Measurements from ENCODE around the gene PACS1.
"Not testable (repeated sequence)": the region's sequence is repeated elsewhere in the genome, so short reads cannot be mapped to it uniquely, and the experiment has no call there.

Gene PACS1

DNA sequence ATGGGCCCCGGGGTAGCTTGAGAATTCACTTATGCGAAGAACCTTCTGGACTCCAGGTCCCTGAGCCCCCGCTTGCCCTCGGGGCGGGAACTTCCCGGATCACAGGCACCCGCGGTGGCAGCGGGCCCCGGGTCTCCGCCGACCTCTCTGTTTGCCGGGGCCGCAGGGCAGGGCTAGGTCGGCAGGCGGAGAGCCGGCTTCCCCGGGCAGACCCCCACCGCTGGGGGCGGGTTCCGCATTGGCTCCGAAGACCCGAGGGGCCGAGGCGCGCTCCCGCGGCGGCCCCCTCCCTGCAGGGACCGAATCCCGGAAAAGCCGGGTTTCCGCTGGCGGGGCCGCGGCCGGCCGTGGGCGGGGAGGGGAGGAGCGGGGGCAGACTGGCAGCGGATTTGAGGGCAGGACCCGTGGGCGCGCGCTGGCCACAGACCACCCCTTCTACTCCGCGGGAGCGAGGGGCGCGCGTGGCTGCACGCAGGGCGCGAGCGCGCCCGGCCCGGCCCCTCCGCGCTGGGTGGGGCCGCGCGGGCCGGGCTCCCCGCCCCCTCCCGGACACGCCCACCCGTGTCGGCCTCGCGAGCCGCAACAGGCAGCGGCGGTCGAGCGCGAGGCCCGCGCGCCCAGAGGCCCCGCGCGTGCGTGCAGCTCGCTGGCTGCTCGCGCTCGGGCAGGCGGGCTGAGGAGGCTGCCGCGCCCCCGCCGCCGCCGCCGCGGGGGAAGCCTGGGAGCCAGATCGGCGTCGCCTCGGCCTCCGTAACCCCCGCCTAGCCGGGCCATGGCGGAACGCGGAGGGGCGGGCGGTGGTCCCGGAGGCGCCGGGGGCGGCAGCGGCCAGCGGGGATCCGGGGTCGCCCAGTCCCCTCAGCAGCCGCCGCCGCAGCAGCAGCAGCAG is at the start of gene PACS1:
Gene PACS1 (plus strand): TSS at position 558 of the 889 bp plus-strand sequence. CDS start 215 bp downstream, at position 773.
- peak within 1 kb of the TSS; percentile 88 for H3K27ac ChIP-seq
- peaks cover 60% of the 10 kb centered on the region for H3K36me3 ChIP-seq
- H3K4me1 ChIP-seq: peaks cover 60% of the 10 kb centered on the region
- peak within 1 kb of the TSS; percentile 96 for H3K4me2 ChIP-seq
- TF ChIP-seq Cebpa-rat (IDR thresholded peaks at IDR 0.05): no peak
- peaks cover 69% of the 10 kb centered on the region for H4K20me1 ChIP-seq
- no peaks in the 10 kb centered on the region for H3K9me3 ChIP-seq
- H3K4me3 ChIP-seq: peak within 1 kb of the TSS; percentile 94
- H3K9ac ChIP-seq: peak within 1 kb of the TSS; percentile 87
- H3K27me3 ChIP-seq: no peaks in the 10 kb centered on the region

DNA sequence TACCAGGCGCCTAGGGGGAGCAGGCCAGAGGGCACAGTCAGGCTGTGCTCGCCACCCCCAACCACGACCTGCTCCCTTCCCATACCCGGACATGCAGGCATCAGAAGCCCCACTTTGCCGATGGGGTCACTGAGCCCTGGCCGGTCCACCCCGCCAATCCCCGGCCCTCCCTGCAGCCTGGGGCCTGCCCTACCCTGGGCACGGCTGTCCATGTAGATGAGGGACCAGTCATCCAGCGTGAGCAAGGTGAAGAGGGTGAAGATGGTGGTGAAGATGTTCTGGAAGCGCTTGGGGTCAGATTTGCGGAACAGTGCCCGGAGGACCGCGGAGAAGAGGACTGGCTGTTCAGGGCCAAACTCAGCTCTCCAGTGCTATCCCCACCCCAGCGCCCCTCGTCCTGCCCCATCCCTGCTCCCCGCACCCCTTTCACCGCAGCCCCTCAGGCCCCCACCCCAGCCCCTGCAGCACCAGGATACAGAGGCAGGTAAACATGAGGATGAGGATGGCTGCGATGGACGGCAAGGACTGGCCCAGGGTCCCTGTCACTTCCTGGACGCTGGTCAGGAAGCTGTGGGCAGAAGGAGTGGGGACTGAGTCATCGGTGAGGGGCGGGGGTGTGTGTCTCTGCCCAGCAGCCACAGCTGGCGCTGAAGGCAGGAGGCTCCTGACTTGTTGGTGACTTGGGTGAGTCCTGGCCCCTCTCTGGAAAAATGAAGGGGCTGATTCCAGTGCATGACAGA is 49.3 kb upstream of the PACS1 start:
- Histone ChIP-seq H3K4me2 (peak overlapping the region; percentile 60), H4K20me1 (no peaks in the 10 kb centered on the region), H3K4me1 (peaks cover 33% of the 10 kb centered on the region), H3K9ac (no peak overlapping the region), H3K4me3 (no peak overlapping the region), H3K9me3 (no peaks in the 10 kb centered on the region), H3K27me3 (no peaks in the 10 kb centered on the region), H3K36me3 (no peaks in the 10 kb centered on the region), H3K27ac (0 out of 2 replicates have a peak overlapping the region, but pooled peaks have one; percentile 19)
- no peak for TF ChIP-seq Cebpa-rat (IDR thresholded peaks at IDR 0.05)

DNA sequence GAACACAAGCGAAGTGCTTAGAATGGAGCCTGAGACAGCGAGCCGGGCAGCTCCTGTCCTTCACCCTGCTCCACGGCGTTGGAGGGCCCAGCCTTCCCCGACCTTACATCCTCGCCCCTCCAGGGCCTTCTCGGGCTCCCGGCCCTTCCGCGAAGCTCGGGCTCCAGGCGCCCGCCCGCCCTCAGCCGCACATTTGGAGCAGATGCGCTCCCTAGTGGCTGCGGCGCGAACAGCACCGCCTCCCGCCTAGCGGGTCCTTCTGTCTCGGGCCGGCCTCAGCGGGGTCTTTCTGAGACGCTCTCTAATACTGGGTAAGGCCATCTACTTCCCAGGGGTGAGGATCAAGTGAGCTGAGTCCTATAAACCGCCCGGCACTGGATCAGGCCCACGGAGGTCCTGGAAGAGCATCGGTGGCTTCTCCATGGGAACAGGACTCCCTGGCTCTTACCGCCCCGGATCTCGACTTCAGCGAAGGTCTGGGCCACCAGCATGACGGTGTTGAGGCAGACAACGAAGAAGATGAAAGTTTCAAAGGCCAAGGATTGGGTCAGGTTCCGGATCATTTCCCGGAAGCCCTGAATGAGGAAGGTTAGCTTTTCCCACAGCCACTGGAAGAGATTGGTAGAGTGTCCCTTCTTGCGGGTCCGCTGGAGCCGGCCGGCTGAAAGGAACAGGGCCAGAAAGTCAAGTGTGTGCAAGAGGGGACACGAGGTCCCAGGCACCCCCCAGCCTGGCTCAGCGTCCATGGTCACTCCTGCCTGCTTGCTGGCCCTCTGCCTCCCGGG is 47.5 kb upstream of the PACS1 start:
- Histone ChIP-seq H3K4me1 (peaks cover 25% of the 10 kb centered on the region), H3K4me3 (no peak overlapping the region), H3K9ac (peak overlapping the region; percentile 9; the same call in 1 of the 2 replicates), H3K4me2 (peak overlapping the region; percentile 60), H3K27ac (no peak overlapping the region), H3K36me3 (no peaks in the 10 kb centered on the region), H3K9me3 (no peaks in the 10 kb centered on the region), H4K20me1 (no peaks in the 10 kb centered on the region), H3K27me3 (no peaks in the 10 kb centered on the region)
- no peak for TF ChIP-seq Cebpa-rat (IDR thresholded peaks at IDR 0.05)

DNA sequence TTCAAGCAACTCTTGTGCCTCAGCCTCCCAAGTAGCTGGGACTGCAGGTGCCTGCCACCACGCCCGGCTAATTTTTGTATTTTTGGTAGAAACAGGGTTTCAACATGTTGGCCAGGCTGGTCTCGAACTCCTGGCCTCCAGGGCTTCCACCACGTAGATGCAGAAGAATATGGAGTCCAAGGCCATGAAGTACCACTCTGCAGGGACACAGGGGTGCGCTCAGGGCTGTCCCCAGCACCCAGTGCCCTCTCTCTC is 47.0 kb upstream of the PACS1 start:
- not testable (repeated sequence) for H3K9me3 ChIP-seq, H3K27ac ChIP-seq, H4K20me1 ChIP-seq, H3K27me3 ChIP-seq, H3K36me3 ChIP-seq, H3K4me2 ChIP-seq, H3K9ac ChIP-seq, H3K4me3 ChIP-seq
- peaks cover 25% of the 10 kb centered on the region for H3K4me1 ChIP-seq

DNA sequence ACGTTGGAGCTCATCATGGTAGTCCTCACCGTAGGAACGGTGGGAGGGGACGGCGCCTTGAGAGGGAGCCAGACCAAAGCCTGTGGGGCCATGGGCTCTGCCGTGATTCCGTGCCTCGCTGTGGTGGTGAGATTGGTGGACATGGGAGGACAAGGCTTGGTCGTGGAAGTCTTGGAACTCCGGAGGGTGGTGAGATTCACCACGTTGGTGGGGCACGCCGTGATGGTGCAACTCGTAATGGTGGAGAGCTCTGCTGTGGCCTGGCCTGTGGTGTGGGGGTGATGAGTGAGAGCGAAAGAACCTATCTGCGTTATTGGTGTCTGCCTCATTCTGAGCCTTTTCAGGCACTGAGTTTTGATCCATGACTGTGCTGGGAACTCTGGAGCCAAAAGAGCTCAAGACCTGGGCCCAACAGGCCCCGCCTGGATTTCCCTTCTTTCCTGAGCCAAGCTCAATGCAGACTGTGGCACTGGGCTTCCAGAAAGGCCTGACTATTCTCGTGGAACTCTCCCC is 44.0 kb upstream of the PACS1 start, which contains the start of gene CATSPER1:
Gene CATSPER1 (minus strand): TSS at position 463 of the 513 bp plus-strand sequence. CDS start 100 bp downstream, at position 363.
- no peaks in the 10 kb centered on the region for H3K27me3 ChIP-seq
- peaks cover 13% of the 10 kb centered on the region for H3K4me1 ChIP-seq
- H4K20me1 ChIP-seq: no peaks in the 10 kb centered on the region
- no peak within 1 kb of the TSS for H3K4me2 ChIP-seq
- H3K9me3 ChIP-seq: no peaks in the 10 kb centered on the region
- H3K27ac ChIP-seq: no peak within 1 kb of the TSS
- TF ChIP-seq Cebpa-rat (IDR thresholded peaks at IDR 0.05): no peak
- no peaks in the 10 kb centered on the region for H3K36me3 ChIP-seq
- no peak within 1 kb of the TSS for H3K9ac ChIP-seq
- H3K4me3 ChIP-seq: no peak within 1 kb of the TSS

DNA sequence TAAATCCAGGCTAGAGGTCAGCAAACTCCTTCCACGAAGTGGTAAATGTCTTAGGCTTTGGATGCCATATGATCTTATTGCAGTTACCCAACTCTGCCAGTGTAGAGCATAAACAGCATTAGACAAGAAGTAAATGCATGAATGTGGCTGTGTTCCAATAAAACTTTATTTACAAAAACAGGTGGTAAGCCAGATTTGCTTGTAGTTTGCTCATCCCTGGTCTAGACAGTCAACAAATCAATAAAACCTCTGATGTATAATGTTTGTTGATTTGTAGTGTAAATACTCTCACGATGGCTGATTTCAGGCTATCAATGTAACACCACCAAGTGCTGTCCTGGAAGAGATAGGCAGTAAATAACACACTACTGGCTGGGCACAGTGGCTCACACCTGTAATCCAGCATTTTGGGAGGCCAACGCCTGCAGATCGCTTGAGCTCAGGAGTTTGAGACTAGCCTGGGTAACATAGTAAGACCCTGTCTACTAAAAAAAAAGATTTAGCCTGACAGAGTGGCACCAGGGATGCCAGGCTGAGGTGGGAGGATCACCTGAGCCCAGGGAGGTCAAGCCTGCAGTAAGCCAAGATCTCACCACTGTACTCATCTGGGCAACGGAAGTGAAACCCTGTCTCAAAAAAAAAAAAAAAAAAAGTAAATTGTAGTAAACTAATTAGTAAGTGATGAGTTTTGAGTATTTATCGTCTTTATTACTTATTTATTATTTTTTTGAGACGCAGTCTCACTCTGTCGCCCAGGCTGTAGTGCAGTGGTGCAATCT is 36.9 kb upstream of the PACS1 start:
- H3K36me3 ChIP-seq: no peaks in the 10 kb centered on the region
- H3K27ac ChIP-seq: no peak overlapping the region
- H3K9ac ChIP-seq: no peak overlapping the region
- H3K4me2 ChIP-seq: no peak overlapping the region
- no peak for TF ChIP-seq Cebpa-rat (IDR thresholded peaks at IDR 0.05)
- H3K4me3 ChIP-seq: no peak overlapping the region
- peaks cover 12% of the 10 kb centered on the region; the same call in 1 of the 2 replicates for H3K9me3 ChIP-seq
- H3K27me3 ChIP-seq: no peaks in the 10 kb centered on the region
- no peaks in the 10 kb centered on the region for H3K4me1 ChIP-seq
- no peaks in the 10 kb centered on the region for H4K20me1 ChIP-seq

DNA sequence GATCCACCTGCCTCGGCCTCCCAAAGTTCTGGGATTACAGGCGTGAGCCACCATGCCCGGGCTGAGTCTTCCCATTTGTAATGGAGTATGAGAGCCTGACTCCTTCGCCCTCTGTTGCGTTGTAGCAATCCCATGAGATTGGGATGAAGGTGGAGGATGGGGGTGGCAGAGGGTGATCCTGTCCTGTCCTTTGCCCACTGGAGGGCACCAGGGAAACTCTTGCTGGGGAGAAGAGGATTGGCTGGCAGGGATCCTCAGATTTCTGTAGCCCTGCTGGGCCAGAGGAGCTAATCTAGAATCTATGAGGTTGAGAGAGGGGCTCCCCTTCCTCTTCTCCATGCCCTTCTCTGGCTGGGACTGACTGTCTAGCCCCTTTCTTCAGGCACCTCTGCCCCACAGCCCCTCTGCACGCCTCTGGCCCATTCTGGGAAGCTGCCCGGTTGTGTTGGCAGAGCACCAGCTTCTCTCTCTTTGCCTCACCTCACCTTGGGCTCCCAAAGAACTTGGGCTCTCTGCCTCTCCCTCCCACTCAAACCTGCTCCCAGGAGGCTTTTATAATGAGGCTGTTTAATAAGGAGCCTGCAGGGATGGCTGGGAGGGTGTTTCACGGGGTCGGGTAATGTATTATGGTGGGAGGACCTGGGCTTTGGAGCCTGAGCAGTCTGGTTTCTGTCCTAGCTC is 34.3 kb upstream of the PACS1 start:
- Histone ChIP-seq H3K9me3 (peaks cover 12% of the 10 kb centered on the region; the same call in 1 of the 2 replicates), H4K20me1 (no peaks in the 10 kb centered on the region), H3K9ac (no peak overlapping the region), H3K27ac (no peak overlapping the region), H3K36me3 (no peaks in the 10 kb centered on the region), H3K4me2 (no peak overlapping the region), H3K4me1 (no peaks in the 10 kb centered on the region), H3K4me3 (no peak overlapping the region), H3K27me3 (no peaks in the 10 kb centered on the region)
- no peak for TF ChIP-seq Cebpa-rat (IDR thresholded peaks at IDR 0.05)

DNA sequence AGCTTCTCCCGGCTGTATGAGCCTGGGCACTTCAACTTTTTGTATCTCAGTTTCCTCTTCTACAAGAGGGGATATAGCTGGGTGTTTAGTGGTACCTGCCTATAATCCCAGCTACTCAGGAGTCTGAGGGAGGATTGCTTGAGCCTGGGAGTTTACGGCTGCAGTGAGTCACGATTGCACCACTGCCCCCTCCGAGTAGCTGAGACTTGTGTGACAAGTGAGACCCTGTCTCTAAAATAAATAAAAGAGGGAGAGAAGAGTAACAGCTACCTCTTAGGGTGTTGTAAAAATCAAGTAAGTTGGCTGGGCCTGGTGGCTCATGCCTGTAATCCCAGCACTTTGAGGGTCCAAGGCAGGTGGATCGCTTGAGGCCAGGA is 33.8 kb upstream of the PACS1 start:
- Histone ChIP-seq H3K36me3 (no peaks in the 10 kb centered on the region), H3K27me3 (no peaks in the 10 kb centered on the region), H4K20me1 (no peaks in the 10 kb centered on the region), H3K4me2 (no peak overlapping the region), H3K9me3 (peaks cover 12% of the 10 kb centered on the region; the same call in 1 of the 2 replicates), H3K9ac (no peak overlapping the region), H3K27ac (no peak overlapping the region), H3K4me3 (no peak overlapping the region), H3K4me1 (no peaks in the 10 kb centered on the region)
- no peak for TF ChIP-seq Cebpa-rat (IDR thresholded peaks at IDR 0.05)
